Measurements from ENCODE around the gene PADI4.

The PADI4 gene

DNA sequence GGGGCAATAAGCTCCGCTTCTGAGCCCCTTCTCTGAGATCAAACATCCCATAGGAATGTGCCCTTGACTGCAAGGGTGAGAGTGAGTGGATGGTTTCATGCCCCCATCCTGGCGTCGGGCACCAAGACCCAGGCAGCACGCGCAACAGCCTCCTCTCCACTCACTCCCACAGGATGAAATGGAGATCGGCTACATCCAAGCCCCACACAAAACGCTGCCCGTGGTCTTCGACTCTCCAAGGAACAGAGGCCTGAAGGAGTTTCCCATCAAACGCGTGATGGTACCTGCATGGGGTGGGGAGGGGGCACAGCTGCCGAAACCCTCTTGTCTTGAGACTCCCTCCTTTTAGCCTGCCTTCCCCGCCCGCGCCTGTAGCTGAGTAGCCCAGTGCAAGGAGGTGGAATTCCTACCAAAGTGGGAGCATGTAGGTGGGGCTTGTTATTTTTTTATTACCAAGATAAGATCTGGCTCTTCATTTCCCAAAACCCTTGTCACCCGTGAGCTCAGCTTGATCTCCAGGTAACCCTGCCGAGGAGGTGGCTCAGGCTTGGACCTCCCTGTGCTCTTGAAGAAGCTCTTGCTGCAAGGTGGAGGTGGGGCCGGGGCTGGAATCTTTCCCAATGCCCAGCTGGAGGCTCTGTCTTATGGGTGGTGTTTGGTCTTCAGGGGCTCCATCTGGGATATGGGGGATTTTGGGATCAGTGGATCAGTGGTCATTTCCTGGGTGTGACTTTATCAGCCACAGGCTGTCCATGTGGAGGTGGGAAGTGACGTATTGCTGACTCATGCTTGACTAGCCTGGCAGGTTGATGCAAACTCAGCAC is 40.0 kb downstream of the PADI4 start:
- DNase-seq (ENCODE audit: low read depth) = no peak
- TF ChIP-seq, protein P1, sequence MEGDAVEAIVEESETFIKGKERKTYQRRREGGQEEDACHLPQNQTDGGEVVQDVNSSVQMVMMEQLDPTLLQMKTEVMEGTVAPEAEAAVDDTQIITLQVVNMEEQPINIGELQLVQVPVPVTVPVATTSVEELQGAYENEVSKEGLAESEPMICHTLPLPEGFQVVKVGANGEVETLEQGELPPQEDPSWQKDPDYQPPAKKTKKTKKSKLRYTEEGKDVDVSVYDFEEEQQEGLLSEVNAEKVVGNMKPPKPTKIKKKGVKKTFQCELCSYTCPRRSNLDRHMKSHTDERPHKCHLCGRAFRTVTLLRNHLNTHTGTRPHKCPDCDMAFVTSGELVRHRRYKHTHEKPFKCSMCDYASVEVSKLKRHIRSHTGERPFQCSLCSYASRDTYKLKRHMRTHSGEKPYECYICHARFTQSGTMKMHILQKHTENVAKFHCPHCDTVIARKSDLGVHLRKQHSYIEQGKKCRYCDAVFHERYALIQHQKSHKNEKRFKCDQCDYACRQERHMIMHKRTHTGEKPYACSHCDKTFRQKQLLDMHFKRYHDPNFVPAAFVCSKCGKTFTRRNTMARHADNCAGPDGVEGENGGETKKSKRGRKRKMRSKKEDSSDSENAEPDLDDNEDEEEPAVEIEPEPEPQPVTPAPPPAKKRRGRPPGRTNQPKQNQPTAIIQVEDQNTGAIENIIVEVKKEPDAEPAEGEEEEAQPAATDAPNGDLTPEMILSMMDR (IDR thresholded peaks at IDR 0.05; ENCODE audit: insufficient read depth, low read depth, low read length, missing control alignments) = no peak

DNA sequence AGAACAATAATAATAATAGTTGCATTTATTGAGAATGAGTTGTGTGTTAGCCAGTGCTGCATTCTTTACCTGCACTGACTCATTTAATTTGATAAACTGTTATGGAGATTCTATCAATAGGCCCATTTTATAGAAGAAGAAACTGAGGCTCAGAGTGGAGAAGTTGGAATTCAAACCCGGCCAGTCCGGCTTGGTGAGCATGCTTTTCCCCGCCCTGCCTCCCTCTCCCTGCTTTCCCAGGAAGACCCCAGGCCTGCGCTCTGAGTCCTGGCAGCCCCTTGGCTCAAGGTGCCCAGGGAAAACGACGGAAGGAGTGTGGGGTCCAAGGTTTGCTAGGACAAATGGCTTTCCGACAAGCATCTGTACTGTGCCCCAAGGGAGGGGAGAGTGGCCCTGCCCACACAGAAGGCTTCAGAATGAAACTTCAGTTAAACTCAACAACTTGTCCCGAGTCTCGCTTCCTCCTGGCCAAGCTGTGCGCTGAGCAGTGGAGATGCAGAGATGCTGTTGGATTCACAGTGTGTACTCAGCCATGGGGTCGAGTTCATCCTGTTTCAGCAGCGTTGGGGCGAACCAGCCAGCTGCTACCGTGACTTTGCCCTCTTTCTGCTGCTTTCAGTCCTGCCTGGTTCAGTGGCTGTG is 40.7 kb downstream of the PADI4 start:
- DNase-seq (ENCODE audit: low read depth) = peak; percentile 77
- no peak overlapping the region for H3K4me3 ChIP-seq (ENCODE audit: low read depth, low read length)
- TF ChIP-seq, protein P1 (IDR thresholded peaks at IDR 0.05; ENCODE audit: insufficient read depth, low read depth, low read length, missing control alignments) = no peak

More for the DNA sequence above, 40.0 kb downstream of the PADI4 start:
- no peak overlapping the region for H3K4me3 ChIP-seq (ENCODE audit: low read depth, low read length)

DNA sequence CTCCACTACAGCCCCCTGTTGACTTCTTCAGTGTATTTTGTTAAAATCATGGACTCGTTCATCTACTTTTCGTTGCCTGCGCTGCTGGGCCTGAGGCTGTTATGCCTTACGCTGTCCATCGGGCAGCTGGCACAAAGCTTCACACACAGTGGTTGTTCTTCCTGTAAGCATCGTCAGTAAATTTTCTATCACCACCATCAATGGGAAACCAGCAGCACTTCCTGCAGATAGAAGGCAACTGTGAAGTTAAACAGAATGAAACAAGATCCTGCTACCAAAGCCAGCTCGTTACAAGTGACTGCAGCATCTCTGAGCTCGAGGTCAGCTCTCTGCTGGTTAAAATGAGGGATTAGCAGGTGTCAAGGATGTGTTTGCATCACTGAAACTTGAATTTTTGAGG is 42.1 kb downstream of the PADI4 start:
- TF ChIP-seq, protein P1 (IDR thresholded peaks at IDR 0.05; ENCODE audit: insufficient read depth, low read depth, low read length, missing control alignments) = no peak
- no peak for DNase-seq (ENCODE audit: low read depth)

DNA sequence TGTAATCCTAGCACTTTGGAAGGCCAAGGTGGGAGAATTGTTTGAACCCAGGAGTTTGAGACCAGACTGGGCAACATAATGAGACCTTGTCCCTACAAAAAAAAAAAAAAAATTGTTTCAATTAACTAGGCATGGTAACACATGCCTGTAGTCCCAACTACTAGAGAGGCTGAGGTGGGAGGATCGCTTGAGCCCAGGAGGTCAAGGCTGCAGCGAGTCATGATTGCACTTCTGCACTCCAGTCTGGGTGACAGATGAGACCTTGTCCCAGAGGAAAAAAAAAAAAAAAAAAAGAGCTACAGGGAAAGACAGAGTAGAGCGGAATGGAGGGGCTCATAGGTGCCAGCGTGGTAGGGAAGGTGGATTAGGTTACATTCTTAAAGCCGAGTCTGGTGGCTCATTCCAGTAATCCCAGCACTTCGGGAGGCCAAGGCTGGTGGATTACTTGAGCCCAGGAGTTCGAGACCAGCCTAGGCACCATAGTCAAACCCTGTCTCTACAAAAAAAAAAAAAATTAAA is 43.0 kb downstream of the PADI4 start:
- TF ChIP-seq, protein P1 (IDR thresholded peaks at IDR 0.05; ENCODE audit: insufficient read depth, low read depth, low read length, missing control alignments) = no peak
- no peak for DNase-seq (ENCODE audit: low read depth)
- no peak overlapping the region for H3K4me3 ChIP-seq (ENCODE audit: low read depth, low read length)

More for the DNA sequence above, 42.1 kb downstream of the PADI4 start:
- no peak overlapping the region for H3K4me3 ChIP-seq (ENCODE audit: low read depth, low read length)

DNA sequence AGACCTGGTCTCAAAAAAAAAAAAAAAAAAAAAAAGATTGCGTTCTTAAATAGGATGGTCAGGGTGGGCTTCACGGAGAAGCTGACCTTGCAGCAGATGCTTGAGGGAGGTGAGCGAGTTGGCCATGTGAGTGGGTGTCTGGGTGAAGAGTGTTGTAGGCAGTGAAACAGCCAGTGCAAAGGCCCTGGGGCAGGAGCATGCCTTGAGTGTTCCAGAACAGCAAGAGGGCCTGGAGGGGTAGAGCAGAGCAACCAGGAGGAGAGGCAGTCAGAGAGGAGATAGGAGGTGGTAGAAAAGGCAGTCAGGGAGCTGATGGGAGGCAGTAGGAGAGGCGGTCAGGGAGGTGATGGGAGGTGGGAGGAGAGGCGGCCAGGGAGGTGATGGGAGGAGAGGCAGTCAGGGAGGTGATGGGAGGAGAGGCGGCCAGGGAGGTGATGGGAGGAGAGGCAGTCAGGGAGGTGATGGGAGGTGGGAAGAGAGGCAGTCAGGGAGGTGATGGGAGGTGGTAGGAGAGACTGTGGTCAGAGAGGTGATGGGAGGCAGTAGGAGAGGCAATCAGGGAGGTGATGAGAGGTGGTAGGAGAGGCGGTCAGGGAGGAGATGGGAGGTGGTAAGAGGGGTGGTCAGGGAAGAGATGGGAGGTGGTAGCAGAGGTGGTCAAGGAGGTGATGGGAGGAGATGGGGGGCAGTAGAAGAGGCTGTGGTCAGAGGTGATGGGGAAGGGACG is 43.8 kb downstream of the PADI4 start:
- no peak overlapping the region for H3K4me3 ChIP-seq (ENCODE audit: low read depth, low read length)
- no peak for DNase-seq (ENCODE audit: low read depth)
- TF ChIP-seq, protein P1 (IDR thresholded peaks at IDR 0.05; ENCODE audit: insufficient read depth, low read depth, low read length, missing control alignments) = no peak

DNA sequence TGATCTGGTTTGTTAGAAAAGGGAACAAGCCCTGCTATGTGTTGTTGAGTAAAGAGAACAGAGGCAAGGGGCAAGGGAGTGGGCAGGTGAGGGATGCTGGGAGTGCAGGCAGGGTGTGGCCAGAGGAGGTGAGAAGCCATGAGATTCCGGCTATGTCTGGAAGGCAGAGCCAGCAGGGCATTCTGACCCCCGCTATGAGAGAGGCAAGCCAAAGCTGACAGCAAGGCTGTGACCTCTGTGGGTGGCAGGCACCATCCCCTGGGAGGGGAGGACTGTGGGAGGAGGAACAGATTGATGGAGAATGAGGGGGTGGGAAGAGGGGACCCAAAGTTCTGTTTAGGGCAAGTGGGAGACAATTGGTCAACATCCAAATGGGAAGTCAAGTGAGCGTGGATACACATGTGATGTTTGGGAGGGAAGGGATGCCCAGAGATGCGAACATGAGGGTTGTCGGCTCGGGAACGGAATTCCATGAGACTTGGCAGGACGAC is 44.5 kb downstream of the PADI4 start:
- no peak overlapping the region for H3K4me3 ChIP-seq (ENCODE audit: low read depth, low read length)
- TF ChIP-seq, protein P1 (IDR thresholded peaks at IDR 0.05; ENCODE audit: insufficient read depth, low read depth, low read length, missing control alignments) = no peak
- no peak for DNase-seq (ENCODE audit: low read depth)
